Astrocyte of the spinal cord (primary cell): ENCODE measurements around the gene HYCC2.
"Not testable (repeated sequence)": the region's sequence is repeated elsewhere in the genome, so short reads cannot be mapped to it uniquely, and the experiment has no call there.

Experiments
- DNase-seq: peaks from one replicate; pipeline ENCODE4 v3.0.0; 2011; ENCODE audit warnings: low read depth, low spot score
- H3K4me3 ChIP-seq: 2 replicates; pipeline ENCODE4 v1.5.1; 2011; ENCODE audit warnings: low read depth, mild to moderate bottlenecking, low read length, moderate library complexity
- in situ Hi-C: cut with HindIII; loops from 2 replicates; pipeline ENCODE4 v1.10.0; 2017; ENCODE audit warnings: low sequenced_read_pairs
- TF ChIP-seq, protein P1 (sequence below): IDR thresholded peaks from 2 replicates; pipeline ENCODE4 v1.5.1; 2012; ENCODE audit warnings: low read depth, mild to moderate bottlenecking, low read length, inconsistent platforms

The HYCC2 gene

DNA sequence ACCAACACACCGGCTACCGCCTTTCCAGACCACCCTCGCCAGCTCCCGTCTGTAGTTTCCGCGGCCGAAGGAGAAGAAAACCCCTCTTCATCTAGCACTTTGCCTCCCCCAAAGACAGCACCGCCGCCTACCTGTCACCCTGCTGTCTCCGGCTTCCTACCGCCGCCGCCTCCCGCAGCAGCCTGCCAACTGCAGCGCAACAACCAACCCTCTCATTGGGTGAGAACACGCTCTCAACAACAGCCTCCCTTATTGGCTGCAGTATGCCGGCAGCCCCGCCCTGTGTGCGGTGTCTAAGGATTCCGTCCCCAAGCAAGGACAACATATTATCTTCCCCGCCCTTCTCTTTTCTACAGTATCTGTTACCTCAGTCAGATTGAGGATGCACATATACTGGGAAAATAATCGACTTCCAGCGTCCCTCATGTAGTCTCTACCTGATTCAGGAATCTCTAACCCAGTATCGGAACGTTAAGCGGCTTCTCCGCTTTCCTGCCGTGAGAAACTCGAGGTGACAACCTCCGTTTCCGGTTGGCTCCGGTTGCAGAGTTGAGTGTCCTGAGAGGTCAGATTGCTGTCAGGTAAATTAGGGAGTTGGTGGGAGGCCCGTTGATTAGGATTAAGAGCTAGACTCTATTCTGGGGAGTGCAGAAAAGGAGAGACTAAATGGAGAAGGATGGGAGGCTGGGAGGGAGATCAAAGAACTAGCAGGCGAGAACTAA, at the start of gene HYCC2, which contains the start of gene NDUFB3:
Gene HYCC2 (minus strand): TSS at position 193 of the 722 bp plus-strand sequence. CDS start 47,662 bp downstream, outside the sequence.
Gene NDUFB3 (plus strand): TSS at position 523 of the 722 bp plus-strand sequence. CDS start 6,882 bp downstream, outside the sequence.
- in situ Hi-C loops: no loop called here
- DNase-seq: peak; percentile 95
- H3K4me3 ChIP-seq: peak within 1 kb of the TSS; percentile 94
- TF ChIP-seq, protein P1, sequence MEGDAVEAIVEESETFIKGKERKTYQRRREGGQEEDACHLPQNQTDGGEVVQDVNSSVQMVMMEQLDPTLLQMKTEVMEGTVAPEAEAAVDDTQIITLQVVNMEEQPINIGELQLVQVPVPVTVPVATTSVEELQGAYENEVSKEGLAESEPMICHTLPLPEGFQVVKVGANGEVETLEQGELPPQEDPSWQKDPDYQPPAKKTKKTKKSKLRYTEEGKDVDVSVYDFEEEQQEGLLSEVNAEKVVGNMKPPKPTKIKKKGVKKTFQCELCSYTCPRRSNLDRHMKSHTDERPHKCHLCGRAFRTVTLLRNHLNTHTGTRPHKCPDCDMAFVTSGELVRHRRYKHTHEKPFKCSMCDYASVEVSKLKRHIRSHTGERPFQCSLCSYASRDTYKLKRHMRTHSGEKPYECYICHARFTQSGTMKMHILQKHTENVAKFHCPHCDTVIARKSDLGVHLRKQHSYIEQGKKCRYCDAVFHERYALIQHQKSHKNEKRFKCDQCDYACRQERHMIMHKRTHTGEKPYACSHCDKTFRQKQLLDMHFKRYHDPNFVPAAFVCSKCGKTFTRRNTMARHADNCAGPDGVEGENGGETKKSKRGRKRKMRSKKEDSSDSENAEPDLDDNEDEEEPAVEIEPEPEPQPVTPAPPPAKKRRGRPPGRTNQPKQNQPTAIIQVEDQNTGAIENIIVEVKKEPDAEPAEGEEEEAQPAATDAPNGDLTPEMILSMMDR: peak; percentile 33

DNA sequence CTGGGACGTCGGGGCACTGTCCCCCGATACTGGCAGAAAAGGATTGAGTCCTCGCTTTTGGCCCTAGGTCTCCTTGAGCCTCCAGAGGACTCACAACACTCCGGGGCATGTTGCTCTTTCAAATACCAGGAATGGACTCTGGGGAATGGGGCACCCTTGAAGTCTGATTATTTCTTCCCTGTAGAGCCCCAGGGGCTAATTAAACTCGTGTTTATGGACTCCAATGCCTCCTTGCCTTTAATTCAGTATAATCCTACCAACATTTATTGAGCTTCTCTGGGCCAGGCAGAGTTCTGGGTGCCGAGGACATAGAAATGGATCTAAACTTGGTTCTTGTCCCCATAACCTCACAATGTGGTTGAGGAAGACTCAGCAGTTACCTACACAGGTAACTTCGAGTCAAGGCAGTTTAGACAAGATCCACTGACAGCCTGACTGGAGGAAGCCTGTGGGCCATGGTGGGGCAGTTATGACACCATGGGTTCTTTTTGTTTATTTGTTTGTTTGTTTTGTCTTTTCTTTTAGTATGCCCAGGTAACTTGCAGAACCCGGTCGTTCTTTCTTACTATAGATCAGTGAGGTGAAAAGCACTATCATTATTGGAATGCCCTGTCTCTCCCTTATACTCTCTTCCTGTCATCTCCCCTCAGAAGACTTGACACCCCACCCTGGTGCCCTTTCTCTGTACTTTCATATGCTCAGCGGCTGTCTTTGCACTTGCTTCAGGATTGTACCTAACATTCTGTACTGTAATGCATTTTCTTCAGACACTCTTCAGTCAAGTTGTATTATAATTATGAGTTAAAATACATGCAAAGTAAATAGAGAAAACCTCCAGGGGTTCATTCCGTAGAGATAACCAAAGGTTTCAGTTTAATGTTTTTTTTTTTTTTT, 47.7 kb upstream of the HYCC2 start:
- peak; percentile 69 for DNase-seq
- H3K4me3 ChIP-seq: peak overlapping the region; percentile 75
- TF ChIP-seq, protein P1: no peak
- in situ Hi-C loops: no loop called here

DNA sequence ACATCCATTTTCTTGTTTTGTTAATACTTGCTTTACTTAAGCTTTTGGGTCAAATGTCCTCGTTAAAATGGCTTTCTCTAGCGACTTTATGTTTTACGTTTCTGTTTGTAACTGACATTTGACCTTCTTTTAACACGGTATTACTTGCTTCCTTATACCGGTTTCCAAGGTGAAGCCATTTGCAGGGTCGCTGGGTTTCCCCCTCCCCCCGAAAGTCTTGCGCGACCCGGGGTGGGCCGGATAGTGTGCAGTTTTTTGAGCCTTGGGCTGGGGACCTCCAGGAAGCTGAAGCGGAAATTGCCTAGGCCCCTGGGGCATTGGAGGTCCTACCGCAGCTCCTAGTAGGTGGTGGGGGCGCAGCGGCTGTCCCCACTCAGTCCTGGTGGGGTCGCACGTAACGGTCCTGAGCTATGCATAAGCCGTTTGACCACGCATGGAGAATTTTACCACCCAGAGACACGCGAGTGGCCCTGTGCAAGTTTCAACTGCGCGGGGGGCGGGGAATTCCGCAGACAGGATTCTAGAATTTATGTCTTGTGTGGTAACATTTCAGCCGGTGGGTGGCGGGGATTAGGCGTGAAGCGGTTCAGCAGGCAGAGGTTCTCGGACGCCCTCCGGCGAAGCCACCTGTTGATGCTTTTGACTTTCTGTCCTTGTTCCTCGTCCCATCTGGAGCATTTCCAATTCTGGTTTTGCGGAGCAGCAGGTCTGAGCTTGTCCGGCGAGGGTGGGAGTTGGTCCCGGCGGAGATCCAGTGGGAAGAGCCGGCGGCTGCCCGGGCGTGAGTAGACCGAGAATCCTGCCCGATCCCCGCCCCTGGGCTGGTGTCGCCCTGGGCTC, 46.9 kb upstream of the HYCC2 start:
- TF ChIP-seq, protein P1: peak; percentile 52
- peak; percentile 85 for DNase-seq
- in situ Hi-C loops: no loop called here

DNA sequence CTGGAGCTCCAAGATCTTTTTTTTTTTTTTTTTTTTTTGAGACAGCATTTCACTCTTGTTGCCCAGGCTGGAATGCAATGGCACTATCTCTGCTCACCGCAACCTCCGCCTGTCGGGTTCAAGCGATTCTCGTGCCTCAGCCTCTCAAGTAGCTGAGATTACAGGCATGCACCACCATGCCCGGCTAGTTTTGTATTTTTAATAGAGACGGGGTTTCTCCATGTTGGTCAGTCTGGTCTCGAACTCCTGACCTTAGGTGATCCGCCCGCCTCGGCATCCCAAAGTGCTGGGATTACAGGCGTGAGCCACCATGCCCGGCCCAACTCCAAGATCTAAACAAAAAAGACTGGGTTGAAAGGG, 46.2 kb upstream of the HYCC2 start:
- DNase-seq, in situ Hi-C loops: not testable (repeated sequence)
- peak overlapping the region; percentile 75 for H3K4me3 ChIP-seq

More for the DNA sequence above, 46.9 kb upstream of the HYCC2 start:
- peak overlapping the region; percentile 75 for H3K4me3 ChIP-seq

DNA sequence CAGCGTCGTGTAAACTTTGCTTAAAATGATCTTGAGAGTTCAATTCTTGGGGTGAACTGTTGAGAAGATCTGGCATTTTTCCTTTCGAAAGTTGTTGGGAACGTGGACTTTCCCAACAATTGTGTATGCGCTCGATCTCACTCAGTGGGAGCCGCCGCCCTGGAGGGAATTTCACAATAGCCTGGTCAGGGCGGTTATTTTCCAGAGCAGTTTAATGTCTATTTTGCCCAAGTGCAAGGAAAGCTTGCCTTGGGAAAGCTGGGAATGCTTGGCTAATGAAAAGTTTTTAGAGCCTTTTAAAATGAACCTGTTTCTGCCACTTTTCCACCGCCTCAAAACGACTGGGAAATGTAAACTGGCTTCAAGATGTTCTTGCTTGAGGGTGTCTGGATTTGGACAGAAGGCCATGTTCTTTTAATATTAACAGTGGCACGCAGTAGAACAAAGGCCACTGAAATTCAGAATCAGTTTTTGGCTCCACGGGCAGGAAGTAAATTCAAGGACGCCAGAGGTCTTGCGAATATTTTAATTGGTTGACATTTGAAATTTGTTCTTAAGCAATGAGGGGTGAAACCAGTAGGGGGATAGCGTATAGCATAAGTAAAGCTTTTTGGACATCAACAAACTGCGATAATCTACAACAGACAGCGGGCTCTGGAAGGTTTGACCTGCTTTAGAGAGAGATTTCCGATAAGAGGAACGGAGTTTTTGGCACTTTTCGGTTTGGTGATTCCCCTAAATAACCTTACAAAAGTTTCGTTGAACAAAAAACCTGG, 45.7 kb upstream of the HYCC2 start:
- in situ Hi-C loops: no loop called here
- peak; percentile 87 for DNase-seq
- peak overlapping the region; percentile 75 for H3K4me3 ChIP-seq
- TF ChIP-seq, protein P1: peak; percentile 40

DNA sequence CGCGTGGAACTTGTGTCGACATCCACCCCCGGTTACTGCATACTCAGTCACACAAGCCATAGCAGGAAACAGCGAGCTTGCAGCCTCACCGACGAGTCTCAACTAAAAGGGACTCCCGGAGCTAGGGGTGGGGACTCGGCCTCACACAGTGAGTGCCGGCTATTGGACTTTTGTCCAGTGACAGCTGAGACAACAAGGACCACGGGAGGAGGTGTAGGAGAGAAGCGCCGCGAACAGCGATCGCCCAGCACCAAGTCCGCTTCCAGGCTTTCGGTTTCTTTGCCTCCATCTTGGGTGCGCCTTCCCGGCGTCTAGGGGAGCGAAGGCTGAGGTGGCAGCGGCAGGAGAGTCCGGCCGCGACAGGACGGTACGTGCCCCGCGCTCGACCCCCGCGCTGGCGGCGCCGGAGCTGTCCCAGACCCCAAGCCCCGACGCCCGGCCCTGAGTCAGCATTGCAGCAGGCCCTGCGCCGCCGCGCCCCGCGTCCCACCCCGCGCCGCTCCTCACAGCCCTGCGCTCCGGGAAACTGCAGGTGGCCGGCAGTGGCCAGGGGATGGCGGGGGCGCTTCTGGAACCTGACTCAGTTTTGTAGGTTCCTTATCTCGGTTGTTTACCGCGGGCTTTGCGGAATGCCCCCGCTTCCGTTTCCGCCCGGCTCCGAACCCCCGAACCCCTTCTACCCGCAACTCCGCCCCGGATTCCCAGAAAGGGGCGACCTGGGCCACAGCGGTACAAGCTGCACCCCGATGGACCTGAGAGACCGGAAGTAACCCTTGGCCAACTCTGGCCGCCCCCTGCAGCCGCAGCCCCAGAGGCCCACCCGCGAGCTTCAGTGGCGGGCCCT, 44.9 kb upstream of the HYCC2 start, which contains the start of gene CFLAR:
Gene CFLAR (plus strand): TSS at position 50 of the 844 bp plus-strand sequence. CDS start 13,702 bp downstream, outside the sequence.
- peak within 1 kb of the TSS; percentile 75 for H3K4me3 ChIP-seq
- DNase-seq: peak; percentile 85
- TF ChIP-seq, protein P1: no peak
- in situ Hi-C loops: no loop called here
